Measurements from ENCODE around the gene INSIG2. TPM values are rescaled to one million over a fixed set of nuclear protein-coding genes. Genes with fewer than 3 reads are reported as not detected.
A peak's percentile ranks its signal among the peaks of the same experiment; 100 is the strongest.

The INSIG2 gene
- polyA plus RNA-seq, 1 of the 3 experiments (the other 2 are of a cell fraction), result 8.7 TPM

DNA sequence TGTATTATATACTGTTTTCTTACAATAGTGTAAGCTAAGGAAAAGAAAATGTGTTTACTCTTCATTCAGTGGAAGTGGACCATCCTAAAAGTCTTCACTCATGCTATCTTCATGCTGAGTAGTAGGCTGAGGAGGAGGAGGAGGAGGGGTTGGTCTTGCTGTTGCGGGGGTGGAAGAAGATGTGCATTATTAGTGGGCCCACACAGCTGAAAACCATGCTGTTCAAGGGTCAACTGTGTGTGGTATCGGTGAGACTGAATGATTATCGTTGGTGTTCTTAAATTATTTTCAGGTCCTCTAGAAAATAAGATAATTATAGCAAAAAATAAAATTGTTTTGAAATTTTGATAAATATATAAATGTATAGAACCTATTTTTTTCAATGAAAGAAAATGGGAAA is 22.0 kb downstream of the INSIG2 start:
- DNase-seq, result no peak
- WGBS (ENCODE audit: low lambda C conversion rate), result 99% methylated on average over 3 of the region's 3 CpGs
- Histone ChIP-seq H3K9me3 (no peaks in the 10 kb centered on the region), H2AFZ (ENCODE audit: low read depth) (no peak overlapping the region), H3K79me2 (ENCODE audit: insufficient read depth) (no peaks in the 10 kb centered on the region), H3K4me1 (ENCODE audit: control insufficient read depth in 1 of 2, insufficient read depth in 2 of 2, low read depth in 1 of 2, low read length in 1 of 2) (no peaks in the 10 kb centered on the region), H3K9me2 (no peaks in the 10 kb centered on the region), H3F3A (replicated peaks; ENCODE audit: insufficient read depth) (no peaks in the 10 kb centered on the region), H3K36me3 (replicated peaks in 1 of 2; ENCODE audit: control insufficient read depth in 1 of 2, insufficient read depth in 2 of 2, low read length in 1 of 2) (peaks cover 26 to 52% of the 10 kb centered on the region in 2 experiments), H3K9ac (no peak overlapping the region), H3K4me2 (no peak overlapping the region), H4K20me1 (ENCODE audit: insufficient read depth) (no peaks in the 10 kb centered on the region), H3K27me3 (ENCODE audit: insufficient read depth) (no peaks in the 10 kb centered on the region), H3K4me3 (ENCODE audit: low read depth in 2 of 2, low read length in 1 of 2) (no peak overlapping the region), H3K27ac (ENCODE audit: low read depth in 2 of 2, low read length in 1 of 2) (no peak overlapping the region)
- ChIA-PET POLR2A (no interaction called here), CTCF (no interaction called here)
- TF ChIP-seq GABPA (IDR thresholded peaks at IDR 0.05; ENCODE audit: low read depth) (no peak), RFX5 (IDR thresholded peaks at IDR 0.05; ENCODE audit: low read length) (no peak), REST (IDR thresholded peaks at IDR 0.05; ENCODE audit: low read depth, low read length) (no peak), MEF2A (IDR thresholded peaks at IDR 0.05; ENCODE audit: borderline replicate concordance, low read depth) (no peak), RAD21 (IDR thresholded peaks at IDR 0.05; ENCODE audit: low read length) (no peak)

DNA sequence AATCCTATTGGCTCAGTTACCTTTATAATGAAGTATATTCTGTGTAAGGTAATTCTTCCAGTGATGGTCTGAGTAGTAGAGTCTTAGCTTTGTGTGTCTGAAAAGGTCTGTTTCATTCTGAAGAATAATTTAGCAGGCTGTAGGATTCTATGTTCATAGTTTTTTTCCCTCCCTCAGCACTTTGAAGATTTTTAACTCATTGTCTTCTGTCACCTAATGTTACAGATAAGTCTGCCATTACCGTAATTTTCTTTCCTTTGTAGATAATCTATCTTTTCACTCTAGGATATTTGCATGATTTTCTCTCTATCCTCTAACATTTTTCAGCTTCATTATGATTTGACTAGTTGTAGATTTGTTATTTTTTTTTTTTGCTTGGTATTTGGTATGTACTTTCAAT is 22.7 kb downstream of the INSIG2 start:
- H3F3A ChIP-seq (replicated peaks; ENCODE audit: insufficient read depth), result no peaks in the 10 kb centered on the region
- no peaks in the 10 kb centered on the region for H3K9me3 ChIP-seq
- H3K9ac ChIP-seq, result no peak overlapping the region
- no peak overlapping the region for H3K4me2 ChIP-seq
- no peaks in the 10 kb centered on the region for H3K4me1 ChIP-seq (ENCODE audit: control insufficient read depth in 1 of 2, insufficient read depth in 2 of 2, low read depth in 1 of 2, low read length in 1 of 2)
- H3K36me3 ChIP-seq (replicated peaks in 1 of 2; ENCODE audit: control insufficient read depth in 1 of 2, insufficient read depth in 2 of 2, low read length in 1 of 2), result peaks cover 26 to 46% of the 10 kb centered on the region in 2 experiments
- H3K9me2 ChIP-seq, result no peaks in the 10 kb centered on the region
- H4K20me1 ChIP-seq (ENCODE audit: insufficient read depth), result no peaks in the 10 kb centered on the region
- no peaks in the 10 kb centered on the region for H3K79me2 ChIP-seq (ENCODE audit: insufficient read depth)
- no peak for TF ChIP-seq SMC3 (IDR thresholded peaks at IDR 0.05; ENCODE audit: low read depth, low read length)
- WGBS (ENCODE audit: low lambda C conversion rate), result 93% methylated on average over 1 of the region's 1 CpG
- H3K27ac ChIP-seq (ENCODE audit: low read depth in 2 of 2, low read length in 1 of 2), result no peak overlapping the region
- ChIA-PET CTCF (no interaction called here), POLR2A (no interaction called here)
- no peak for DNase-seq
- no peaks in the 10 kb centered on the region for H3K27me3 ChIP-seq (ENCODE audit: insufficient read depth)
- no peak overlapping the region for H2AFZ ChIP-seq (ENCODE audit: low read depth)
- no peak overlapping the region for H3K4me3 ChIP-seq (ENCODE audit: low read depth in 2 of 2, low read length in 1 of 2)

GRCh38 chr2:118112771-118113334 is 24.6 kb downstream of the INSIG2 start:
- 68% methylated on average over 4 of the region's 4 CpGs for WGBS (ENCODE audit: low lambda C conversion rate)
- no peak overlapping the region for H3K4me2 ChIP-seq
- no peaks in the 10 kb centered on the region for H3K79me2 ChIP-seq (ENCODE audit: insufficient read depth)
- H3K4me3 ChIP-seq (ENCODE audit: low read depth in 2 of 2, low read length in 1 of 2), result no peak overlapping the region
- ChIA-PET CTCF (no interaction called here), POLR2A (no interaction called here)
- no peaks in the 10 kb centered on the region for H3K4me1 ChIP-seq (ENCODE audit: control insufficient read depth in 1 of 2, insufficient read depth in 2 of 2, low read depth in 1 of 2, low read length in 1 of 2)
- H2AFZ ChIP-seq (ENCODE audit: low read depth), result no peak overlapping the region
- H3K9me3 ChIP-seq, result no peaks in the 10 kb centered on the region
- no peak for TF ChIP-seq RCOR1 (IDR thresholded peaks at IDR 0.05; ENCODE audit: low read length)
- TF ChIP-seq FOSL2 (IDR thresholded peaks at IDR 0.05; ENCODE audit: borderline replicate concordance, low read depth), result 0 out of 2 replicates have a peak, but pooled peaks have one; percentile 4
- no peak for TF ChIP-seq GABPA (IDR thresholded peaks at IDR 0.05; ENCODE audit: low read depth)
- TF ChIP-seq NFIC (IDR thresholded peaks at IDR 0.05; ENCODE audit: borderline replicate concordance), result peak; percentile 17; the same call in 1 of the 2 replicates
- TF ChIP-seq TCF12 (IDR thresholded peaks at IDR 0.05), result no peak
- TF ChIP-seq EP300 (IDR thresholded peaks at IDR 0.05; ENCODE audit: borderline replicate concordance in 1 of 2, low read depth in 1 of 2, low read length in 1 of 2), result no peak
- TF ChIP-seq RXRA (IDR thresholded peaks at IDR 0.05; ENCODE audit: borderline replicate concordance, low read depth), result no peak
- no peak for TF ChIP-seq FOXM1 (IDR thresholded peaks at IDR 0.05; ENCODE audit: low read depth)
- TF ChIP-seq SIN3A (IDR thresholded peaks at IDR 0.05; ENCODE audit: borderline replicate concordance, low read depth, low read length), result no peak
- TF ChIP-seq ELF1 (IDR thresholded peaks at IDR 0.05), result no peak
- no peak for TF ChIP-seq JUND (IDR thresholded peaks at IDR 0.05)
- TF ChIP-seq MXI1 (IDR thresholded peaks at IDR 0.05; ENCODE audit: low read depth, low read length), result no peak
- DNase-seq, result no peak
- no peak overlapping the region for H3K9ac ChIP-seq
- H3K27ac ChIP-seq (ENCODE audit: low read depth in 2 of 2, low read length in 1 of 2), result no peak overlapping the region
- no peaks in the 10 kb centered on the region for H3K27me3 ChIP-seq (ENCODE audit: insufficient read depth)
- peaks cover 16 to 28% of the 10 kb centered on the region in 2 experiments for H3K36me3 ChIP-seq (replicated peaks in 1 of 2; ENCODE audit: control insufficient read depth in 1 of 2, insufficient read depth in 2 of 2, low read length in 1 of 2)
- H3K9me2 ChIP-seq, result no peaks in the 10 kb centered on the region
- no peaks in the 10 kb centered on the region for H3F3A ChIP-seq (replicated peaks; ENCODE audit: insufficient read depth)
- no peaks in the 10 kb centered on the region for H4K20me1 ChIP-seq (ENCODE audit: insufficient read depth)
